GM19372 (cell line): Measurements from ENCODE around the gene FRY.

Experiments used
- ATAC-seq: cut with Tn5 transposase; IDR thresholded peaks from one replicate; pipeline ENCODE4 v1.9.1; 2021; ENCODE audit warnings: mild to moderate bottlenecking, low read depth, moderate library complexity; ENCODE audit not compliant: unreplicated experiment

The FRY gene

DNA sequence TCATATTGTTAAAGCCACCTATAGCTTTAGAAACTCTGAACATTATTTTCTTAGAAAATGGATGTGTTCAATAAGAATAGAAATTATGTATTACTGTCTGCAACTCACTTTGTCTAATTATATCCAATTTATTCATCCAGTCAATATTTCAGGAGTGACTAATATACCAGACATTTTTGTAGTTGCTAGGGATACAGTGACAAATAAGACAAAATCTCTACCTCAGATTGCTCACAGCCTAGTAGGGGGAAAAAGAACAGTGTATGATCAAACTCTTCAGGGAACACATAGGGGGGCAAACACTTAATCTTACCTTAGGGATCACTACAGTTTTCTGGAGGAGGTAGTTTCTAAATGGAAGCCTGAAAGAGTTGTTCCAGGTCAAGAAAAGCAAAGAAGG is 292.3 kb downstream of the FRY start:
- no peak for ATAC-seq

DNA sequence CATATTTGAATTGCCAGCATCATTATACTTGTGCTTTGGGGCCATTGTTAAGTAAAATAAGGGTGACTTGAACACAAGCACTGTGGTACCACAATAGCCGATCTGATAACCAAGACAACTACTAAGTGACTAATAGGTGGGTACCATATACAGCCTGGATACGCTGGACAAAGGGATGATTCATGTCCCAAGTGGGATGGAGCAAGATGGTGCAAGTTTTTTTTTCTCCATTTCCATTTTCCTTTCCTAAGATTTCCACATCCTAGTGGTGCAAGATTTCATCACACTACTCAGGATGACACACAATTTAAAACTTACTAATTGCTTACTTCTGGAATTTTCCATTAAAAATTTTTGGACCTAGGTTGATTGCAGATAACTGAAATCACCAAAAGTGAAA is 298.9 kb downstream of the FRY start:
- ATAC-seq = no peak

DNA sequence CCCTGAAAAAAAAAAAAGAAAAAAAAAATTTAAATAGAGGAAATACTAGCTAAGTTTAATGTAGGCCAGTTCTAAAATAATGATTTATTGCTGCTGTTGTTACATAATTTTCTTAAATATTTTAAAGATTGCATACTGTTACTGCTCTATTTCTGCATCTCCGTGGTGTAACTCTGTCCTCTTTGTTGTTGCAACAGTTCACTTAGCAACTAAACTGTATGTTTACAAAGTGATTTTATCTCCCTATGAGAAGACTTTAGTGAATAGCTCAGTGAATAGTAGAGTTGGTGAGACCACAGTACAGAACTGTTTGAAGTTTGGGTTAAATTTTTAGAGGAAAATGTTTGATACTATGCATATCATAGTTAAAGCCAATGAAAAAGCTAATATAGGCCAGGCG is 303.1 kb downstream of the FRY start:
- ATAC-seq = no peak

DNA sequence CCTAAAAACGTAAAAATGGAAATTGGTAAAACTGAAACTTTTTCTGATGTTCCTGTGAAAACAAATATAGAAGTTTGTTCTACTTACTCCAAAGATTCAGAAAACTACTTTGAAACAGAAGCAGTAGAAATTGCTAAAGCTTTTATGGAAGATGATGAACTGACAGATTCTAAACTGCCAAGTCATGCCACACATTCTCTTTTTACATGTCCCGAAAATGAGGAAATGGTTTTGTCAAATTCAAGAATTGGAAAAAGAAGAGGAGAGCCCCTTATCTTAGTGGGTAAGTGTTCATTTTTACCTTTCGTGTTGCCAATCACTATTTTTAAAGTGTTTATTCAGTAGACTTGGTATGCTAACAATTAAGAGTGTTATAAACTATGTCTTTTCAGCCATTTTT is 309.3 kb downstream of the FRY start:
- ATAC-seq = no peak

DNA sequence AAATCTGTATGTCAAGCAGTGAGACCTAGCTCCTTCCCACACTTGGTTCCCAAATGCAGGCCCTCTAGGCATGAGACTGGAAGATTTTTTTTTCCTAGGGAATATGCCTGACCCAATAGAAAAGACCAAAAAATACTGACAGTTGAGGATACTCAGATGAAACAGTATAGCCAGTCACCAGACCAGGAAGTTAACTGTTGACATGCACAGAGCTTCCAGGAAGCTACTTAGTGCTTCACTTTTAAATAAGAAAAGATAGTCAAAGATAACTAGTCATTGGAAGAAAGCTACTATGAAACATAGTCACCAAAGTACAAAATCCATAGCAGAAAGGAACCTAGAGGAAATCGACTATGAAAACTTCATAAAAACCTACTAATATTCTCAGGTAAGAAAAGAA is 316.1 kb downstream of the FRY start:
- no peak for ATAC-seq
